ENCODE measurements around the gene SSH3. TPM values are rescaled to one million over a fixed set of nuclear protein-coding genes. Genes with fewer than 3 reads are reported as not detected.

The SSH3 gene
- total RNA-seq, 1 experiment from 2014 or later = 5.5 TPM

- POLR2A ChIA-PET (ENCODE audit: low non-redundant PET) = interaction anchor here (0.6 kb wide), 1 partner anchor 10 kb away, joined by 4 read pairs; no protein-coding TSS in a partner anchor
- no peak for DNase-seq (ENCODE audit: low spot score)
- Histone ChIP-seq H3K4me3 (ENCODE audit: low read depth, low read length, poor library complexity, severe bottlenecking) (no peak overlapping the region), H3K27ac (ENCODE audit: low read depth, low read length, poor library complexity, severe bottlenecking) (peak overlapping the region; percentile 4), H3K36me3 (ENCODE audit: insufficient read depth, low read length, poor library complexity, severe bottlenecking) (peaks cover 71% of the 10 kb centered on the region), H3K27me3 (replicated peaks; ENCODE audit: insufficient read depth, low read depth, low read length, poor library complexity) (no peaks in the 10 kb centered on the region), H3K4me1 (ENCODE audit: insufficient read depth, low read length, poor library complexity, severe bottlenecking) (peaks cover 11% of the 10 kb centered on the region), H3K9me3 (ENCODE audit: low read depth, low read length, poor library complexity, severe bottlenecking) (no peaks in the 10 kb centered on the region)
- CTCF ChIA-PET = no interaction called here
- BruUV-seq (replicated peaks) = no TSS peak
- no peak for TF ChIP-seq EZH2 (IDR thresholded peaks at IDR 0.05; ENCODE audit: borderline replicate concordance, low read depth, low read length, poor library complexity, severe bottlenecking)
- no peak for TF ChIP-seq CTCF (conservative IDR thresholded peaks at IDR 0.05; ENCODE audit: low read depth, low read length)
- intact Hi-C loops (cut with micrococcal nuclease; ENCODE audit: unreplicated experiment) = no loop called here
These were observed 18.4 kb upstream of the SSH3 start for GRCh38 chr11:67284811-67285540.

- DNase-seq (ENCODE audit: low spot score) = no peak
- CTCF ChIA-PET = no interaction called here
- intact Hi-C loops (cut with micrococcal nuclease; ENCODE audit: unreplicated experiment) = no loop called here
- TF ChIP-seq CTCF (conservative IDR thresholded peaks at IDR 0.05; ENCODE audit: low read depth, low read length) = no peak
- TF ChIP-seq EZH2 (IDR thresholded peaks at IDR 0.05; ENCODE audit: borderline replicate concordance, low read depth, low read length, poor library complexity, severe bottlenecking) = no peak
- Histone ChIP-seq H3K4me1 (ENCODE audit: insufficient read depth, low read length, poor library complexity, severe bottlenecking) (peaks cover 19% of the 10 kb centered on the region), H3K9me3 (ENCODE audit: low read depth, low read length, poor library complexity, severe bottlenecking) (no peaks in the 10 kb centered on the region), H3K27ac (ENCODE audit: low read depth, low read length, poor library complexity, severe bottlenecking) (peak overlapping the region; percentile 96), H3K36me3 (ENCODE audit: insufficient read depth, low read length, poor library complexity, severe bottlenecking) (peaks cover 68% of the 10 kb centered on the region), H3K27me3 (replicated peaks; ENCODE audit: insufficient read depth, low read depth, low read length, poor library complexity) (no peaks in the 10 kb centered on the region), H3K4me3 (ENCODE audit: low read depth, low read length, poor library complexity, severe bottlenecking) (no peak overlapping the region)
- POLR2A ChIA-PET (ENCODE audit: low non-redundant PET) = interaction anchor here (0.6 kb wide), 1 partner anchor 9 kb away, joined by 4 read pairs; no protein-coding TSS in a partner anchor
- TSS peak; percentile 26 for BruUV-seq (replicated peaks)
These were observed 17.5 kb upstream of the SSH3 start for GRCh38 chr11:67285541-67286498.

- H3K27ac ChIP-seq (ENCODE audit: low read depth, low read length, poor library complexity, severe bottlenecking) = peak overlapping the region; percentile 96
- no TSS peak for BruUV-seq (replicated peaks)
- H3K4me3 ChIP-seq (ENCODE audit: low read depth, low read length, poor library complexity, severe bottlenecking) = no peak overlapping the region
- intact Hi-C loops (cut with micrococcal nuclease; ENCODE audit: unreplicated experiment) = no loop called here
- ChIA-PET CTCF (no interaction called here), POLR2A (ENCODE audit: low non-redundant PET) (no interaction called here)
- peaks cover 20% of the 10 kb centered on the region for H3K4me1 ChIP-seq (ENCODE audit: insufficient read depth, low read length, poor library complexity, severe bottlenecking)
- H3K9me3 ChIP-seq (ENCODE audit: low read depth, low read length, poor library complexity, severe bottlenecking) = no peaks in the 10 kb centered on the region
- no peaks in the 10 kb centered on the region for H3K27me3 ChIP-seq (replicated peaks; ENCODE audit: insufficient read depth, low read depth, low read length, poor library complexity)
- no peak for TF ChIP-seq CTCF (conservative IDR thresholded peaks at IDR 0.05; ENCODE audit: low read depth, low read length)
- TF ChIP-seq EZH2 (IDR thresholded peaks at IDR 0.05; ENCODE audit: borderline replicate concordance, low read depth, low read length, poor library complexity, severe bottlenecking) = no peak
- no peak for DNase-seq (ENCODE audit: low spot score)
- peaks cover 68% of the 10 kb centered on the region for H3K36me3 ChIP-seq (ENCODE audit: insufficient read depth, low read length, poor library complexity, severe bottlenecking)
These were observed 16.6 kb upstream of the SSH3 start for GRCh38 chr11:67286621-67287333.

Measured in A673 (cell line).